ENCODE data around the gene MSLN. TPM values are rescaled to one million over a fixed set of nuclear protein-coding genes. Genes with fewer than 3 reads are reported as not detected.

The MSLN gene
- total RNA-seq, 4 donors from 2014 or later: 0.44 to 0.82 TPM; not detected in 2

DNA sequence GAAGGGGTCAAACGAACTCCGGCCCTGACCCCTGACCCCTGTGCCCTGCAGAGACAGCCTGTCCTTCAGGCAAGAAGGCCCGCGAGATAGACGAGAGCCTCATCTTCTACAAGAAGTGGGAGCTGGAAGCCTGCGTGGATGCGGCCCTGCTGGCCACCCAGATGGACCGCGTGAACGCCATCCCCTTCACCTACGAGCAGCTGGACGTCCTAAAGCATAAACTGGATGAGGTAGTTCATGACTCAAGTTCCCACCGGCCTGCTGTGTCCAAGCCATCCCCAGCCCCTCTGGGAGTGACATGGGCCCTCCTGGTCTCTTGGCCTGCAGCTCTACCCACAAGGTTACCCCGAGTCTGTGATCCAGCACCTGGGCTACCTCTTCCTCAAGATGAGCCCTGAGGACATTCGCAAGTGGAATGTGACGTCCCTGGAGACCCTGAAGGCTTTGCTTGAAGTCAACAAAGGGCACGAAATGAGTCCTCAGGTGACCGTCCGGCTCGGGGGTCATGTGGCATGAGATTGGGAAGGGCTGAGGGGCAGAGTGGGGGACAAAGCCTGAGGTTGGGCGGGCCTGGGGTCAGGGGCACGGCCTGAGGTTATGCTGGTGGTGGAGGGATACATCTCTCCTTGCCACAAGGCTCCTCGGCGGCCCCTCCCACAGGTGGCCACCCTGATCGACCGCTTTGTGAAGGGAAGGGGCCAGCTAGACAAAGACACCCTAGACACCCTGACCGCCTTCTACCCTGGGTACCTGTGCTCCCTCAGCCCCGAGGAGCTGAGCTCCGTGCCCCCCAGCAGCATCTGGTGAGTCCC is 5.7 kb downstream of the MSLN start:
- TF ChIP-seq, protein P1, sequence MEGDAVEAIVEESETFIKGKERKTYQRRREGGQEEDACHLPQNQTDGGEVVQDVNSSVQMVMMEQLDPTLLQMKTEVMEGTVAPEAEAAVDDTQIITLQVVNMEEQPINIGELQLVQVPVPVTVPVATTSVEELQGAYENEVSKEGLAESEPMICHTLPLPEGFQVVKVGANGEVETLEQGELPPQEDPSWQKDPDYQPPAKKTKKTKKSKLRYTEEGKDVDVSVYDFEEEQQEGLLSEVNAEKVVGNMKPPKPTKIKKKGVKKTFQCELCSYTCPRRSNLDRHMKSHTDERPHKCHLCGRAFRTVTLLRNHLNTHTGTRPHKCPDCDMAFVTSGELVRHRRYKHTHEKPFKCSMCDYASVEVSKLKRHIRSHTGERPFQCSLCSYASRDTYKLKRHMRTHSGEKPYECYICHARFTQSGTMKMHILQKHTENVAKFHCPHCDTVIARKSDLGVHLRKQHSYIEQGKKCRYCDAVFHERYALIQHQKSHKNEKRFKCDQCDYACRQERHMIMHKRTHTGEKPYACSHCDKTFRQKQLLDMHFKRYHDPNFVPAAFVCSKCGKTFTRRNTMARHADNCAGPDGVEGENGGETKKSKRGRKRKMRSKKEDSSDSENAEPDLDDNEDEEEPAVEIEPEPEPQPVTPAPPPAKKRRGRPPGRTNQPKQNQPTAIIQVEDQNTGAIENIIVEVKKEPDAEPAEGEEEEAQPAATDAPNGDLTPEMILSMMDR (IDR thresholded peaks at IDR 0.05; ENCODE audit: low read depth): no peak

DNA sequence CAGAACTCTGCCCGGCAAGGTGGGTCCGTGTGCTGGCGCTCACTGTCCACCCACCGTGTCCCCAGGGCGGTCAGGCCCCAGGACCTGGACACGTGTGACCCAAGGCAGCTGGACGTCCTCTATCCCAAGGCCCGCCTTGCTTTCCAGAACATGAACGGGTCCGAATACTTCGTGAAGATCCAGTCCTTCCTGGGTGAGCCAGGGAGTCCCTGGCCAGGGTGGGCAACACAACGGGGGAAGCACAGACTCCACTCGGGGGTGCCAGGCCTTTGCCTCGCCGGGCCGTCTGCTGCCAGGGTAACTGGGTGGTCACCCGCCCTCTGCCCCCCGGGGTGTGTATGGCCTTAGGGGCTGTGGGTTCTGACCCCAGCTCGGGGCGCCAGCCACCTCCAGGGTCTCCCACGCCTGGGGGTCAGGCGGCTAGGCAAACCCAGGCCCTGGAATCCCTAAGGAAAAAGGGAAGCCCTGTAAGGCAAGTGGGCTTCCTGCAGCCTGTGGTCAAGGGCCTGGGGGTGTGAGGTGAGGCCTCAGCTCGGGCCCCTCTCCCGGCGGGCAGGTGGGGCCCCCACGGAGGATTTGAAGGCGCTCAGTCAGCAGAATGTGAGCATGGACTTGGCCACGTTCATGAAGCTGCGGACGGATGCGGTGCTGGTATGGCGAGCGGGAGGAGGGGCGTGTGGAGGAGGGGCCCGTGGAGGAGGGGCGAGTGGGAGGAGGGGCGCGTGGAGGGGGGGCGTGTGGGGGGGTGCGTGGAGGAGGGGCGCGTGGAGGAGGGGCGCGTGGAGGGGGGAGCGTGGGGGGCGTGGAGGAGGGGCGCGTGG is 6.5 kb downstream of the MSLN start:
- TF ChIP-seq, protein P1 (IDR thresholded peaks at IDR 0.05; ENCODE audit: low read depth): no peak

DNA sequence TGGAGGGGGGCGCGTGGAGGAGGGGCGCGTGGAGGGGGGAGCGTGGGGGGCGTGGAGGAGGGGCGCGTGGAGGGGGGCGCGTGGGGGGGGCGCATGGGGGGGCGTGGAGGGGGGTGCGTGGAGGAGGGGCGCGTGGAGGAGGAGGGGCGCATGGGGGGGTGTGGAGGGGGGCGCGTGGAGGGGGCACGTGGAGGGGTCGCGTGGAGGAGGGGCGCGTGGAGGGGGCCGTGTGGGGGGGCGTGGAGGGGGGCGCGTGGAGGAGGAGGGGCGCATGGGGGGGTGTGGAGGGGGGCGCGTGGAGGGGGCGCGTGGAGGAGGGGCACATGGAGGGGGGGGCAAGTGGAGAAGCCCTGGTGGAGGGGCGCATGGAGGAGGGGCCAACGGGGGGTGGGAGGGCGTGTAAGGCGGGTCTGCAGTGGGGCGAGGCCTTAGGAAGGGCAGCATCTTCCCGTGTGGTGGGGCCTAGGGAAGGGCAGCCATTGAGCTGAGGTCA is 7.3 kb downstream of the MSLN start:
- TF ChIP-seq, protein P1 (IDR thresholded peaks at IDR 0.05; ENCODE audit: low read depth): no peak

DNA sequence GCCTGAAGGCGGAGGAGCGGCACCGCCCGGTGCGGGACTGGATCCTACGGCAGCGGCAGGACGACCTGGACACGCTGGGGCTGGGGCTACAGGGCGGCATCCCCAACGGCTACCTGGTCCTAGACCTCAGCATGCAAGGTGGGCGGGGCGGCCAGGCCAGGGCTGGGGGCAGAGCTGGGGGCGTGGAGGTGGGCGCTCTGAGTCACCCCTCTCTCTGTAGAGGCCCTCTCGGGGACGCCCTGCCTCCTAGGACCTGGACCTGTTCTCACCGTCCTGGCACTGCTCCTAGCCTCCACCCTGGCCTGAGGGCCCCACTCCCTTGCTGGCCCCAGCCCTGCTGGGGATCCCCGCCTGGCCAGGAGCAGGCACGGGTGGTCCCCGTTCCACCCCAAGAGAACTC is 7.9 kb downstream of the MSLN start:
- TF ChIP-seq, protein P1 (IDR thresholded peaks at IDR 0.05; ENCODE audit: low read depth): no peak

DNA sequence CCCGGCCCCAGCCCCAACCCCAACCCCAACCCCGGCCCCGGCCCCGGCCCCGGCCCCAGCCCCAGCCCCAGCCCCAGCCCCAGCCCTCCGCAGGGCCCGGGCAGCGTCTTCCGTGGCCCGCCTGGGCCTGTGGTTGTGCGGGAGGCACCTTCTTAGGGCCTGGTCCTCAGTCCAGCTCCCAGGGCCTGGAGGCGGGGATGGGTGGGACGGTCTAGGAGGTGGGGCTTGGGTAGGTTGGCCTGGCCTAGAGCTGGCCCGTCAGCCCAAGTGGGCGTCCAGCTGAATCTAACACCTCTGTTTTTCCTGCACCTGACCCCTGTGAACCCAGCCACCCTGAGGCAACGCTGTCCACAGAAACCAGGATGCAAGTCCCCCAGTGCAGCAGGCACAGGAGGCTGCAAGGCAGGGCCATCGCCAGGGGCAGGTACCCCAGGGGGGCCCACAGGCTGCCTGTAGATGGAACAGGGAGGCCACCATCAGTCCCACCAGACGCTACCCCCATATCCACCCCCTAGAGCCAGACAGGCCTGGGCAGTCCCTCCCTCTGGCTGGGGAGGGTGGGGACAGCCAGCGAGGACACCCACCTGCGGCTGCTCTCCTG is 8.8 kb downstream of the MSLN start:
- TF ChIP-seq, protein P1 (IDR thresholded peaks at IDR 0.05; ENCODE audit: low read depth): no peak

DNA sequence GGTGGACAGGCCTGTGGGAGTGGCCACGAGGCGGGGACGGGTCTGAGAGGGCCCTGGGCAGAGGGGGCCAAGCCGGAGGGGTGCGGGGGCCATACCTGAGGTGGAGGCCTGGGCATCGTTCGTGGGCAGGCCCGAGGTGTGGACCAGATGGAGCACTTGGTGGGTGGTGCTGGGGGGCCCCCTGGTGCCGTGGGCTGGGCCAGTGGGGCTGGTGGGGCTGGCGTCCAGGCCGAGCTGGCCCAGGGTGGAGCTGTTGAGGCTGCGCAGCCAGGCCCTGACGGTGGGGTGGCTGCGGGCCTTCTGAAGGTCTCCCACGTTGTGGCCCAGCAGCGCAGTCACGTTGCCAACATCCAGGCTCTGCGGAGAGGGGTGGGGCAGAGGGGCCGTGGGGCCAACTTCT is 9.4 kb downstream of the MSLN start:
- TF ChIP-seq, protein P1 (IDR thresholded peaks at IDR 0.05; ENCODE audit: low read depth): no peak

DNA sequence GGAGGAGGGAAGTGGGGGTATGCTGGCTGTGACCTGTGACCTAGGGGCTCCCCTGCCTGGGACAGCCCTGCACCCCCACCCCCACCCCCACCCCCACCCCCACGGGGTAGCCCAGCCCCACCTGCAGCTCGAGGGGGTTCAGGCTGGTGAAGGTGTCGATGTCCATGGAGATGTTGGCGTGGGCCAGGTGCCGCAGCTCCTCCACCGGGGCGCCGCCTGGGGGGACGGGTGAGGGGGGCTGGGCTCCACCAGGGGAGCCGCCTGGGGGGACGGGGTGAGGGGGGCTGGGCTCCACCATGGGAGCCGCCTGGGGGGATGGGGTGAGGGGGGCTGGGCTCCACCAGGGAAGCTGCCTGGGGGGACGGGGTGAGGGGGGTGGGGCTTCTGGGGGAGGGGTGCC is 9.9 kb downstream of the MSLN start:
- TF ChIP-seq, protein P1 (IDR thresholded peaks at IDR 0.05; ENCODE audit: low read depth): no peak
